HFF-Myc (cell line): ENCODE results near the gene GAGE2A.
"Not testable (repeated sequence)": the region's sequence is repeated elsewhere in the genome, so short reads cannot be mapped to it uniquely, and the experiment has no call there.

ENCODE experiments used
- DNase-seq: peaks from one replicate; pipeline ENCODE4 v3.0.0-alpha.2; 2011; ENCODE audit warnings: low read depth; ENCODE audit errors: extremely low read depth
- H3K4me3 ChIP-seq: replicated peaks from 2 replicates; pipeline ENCODE4 v1.5.1; 2011; ENCODE audit warnings: low read depth, mild to moderate bottlenecking, control low read depth, low read length
- CTCF ChIP-seq: IDR thresholded peaks from 2 replicates; pipeline ENCODE4 v1.5.1; 2012; ENCODE audit warnings: mild to moderate bottlenecking, low read depth, low read length, control low read depth; ENCODE audit errors: missing control alignments

GAGE2A gene

GRCh38 chrX:49589196-49589595, at the start of gene GAGE2A:
TSS of gene GAGE2A (plus strand) at chrX:49589496. CDS start at chrX:49590651, 1,155 bp downstream.
- H3K4me3 ChIP-seq, DNase-seq: not testable (repeated sequence)

- H3K4me3 ChIP-seq, DNase-seq: not testable (repeated sequence)
Observed at GRCh38 chrX:49541433-49541832, 47.9 kb upstream of the GAGE2A start, which contains the start of gene GAGE12D. TSS of gene GAGE12D (plus strand) at chrX:49541733. CDS start at chrX:49542888, 1,155 bp downstream.

- DNase-seq, H3K4me3 ChIP-seq: not testable (repeated sequence)
Observed at GRCh38 chrX:49550989-49551388, 38.3 kb upstream of the GAGE2A start, which contains the start of gene GAGE12E. TSS of gene GAGE12E (plus strand) at chrX:49551289. CDS start at chrX:49552444, 1,155 bp downstream.

- H3K4me3 ChIP-seq, DNase-seq: not testable (repeated sequence)
Observed at GRCh38 chrX:49560542-49560941, 28.8 kb upstream of the GAGE2A start, which contains the start of gene GAGE12F. TSS of gene GAGE12F (plus strand) at chrX:49560842. CDS start at chrX:49561997, 1,155 bp downstream.

GRCh38 chrX:49568728-49569127, 20.6 kb upstream of the GAGE2A start:
- not testable (repeated sequence) for H3K4me3 ChIP-seq, DNase-seq

- not testable (repeated sequence) for H3K4me3 ChIP-seq, DNase-seq
Observed at GRCh38 chrX:49569152-49569551, 20.1 kb upstream of the GAGE2A start.

GRCh38 chrX:49570100-49570499, 19.2 kb upstream of the GAGE2A start, which contains the start of gene GAGE12G:
TSS of gene GAGE12G (plus strand) at chrX:49570400. CDS start at chrX:49571555, 1,155 bp downstream.
- not testable (repeated sequence) for H3K4me3 ChIP-seq, DNase-seq

GRCh38 chrX:49579649-49580048, 9.6 kb upstream of the GAGE2A start, which contains the start of gene GAGE12H:
TSS of gene GAGE12H (plus strand) at chrX:49579949. CDS start at chrX:49581104, 1,155 bp downstream.
- H3K4me3 ChIP-seq, DNase-seq: not testable (repeated sequence)

- H3K4me3 ChIP-seq, DNase-seq: not testable (repeated sequence)
Observed at GRCh38 chrX:49589769-49590478, 628 bp downstream of the GAGE2A start.

GRCh38 chrX:49590488-49590887, 1.2 kb downstream of the GAGE2A start:
- DNase-seq, H3K4me3 ChIP-seq: not testable (repeated sequence)

- H3K4me3 ChIP-seq, DNase-seq: not testable (repeated sequence)
Observed at GRCh38 chrX:49598720-49599119, 9.4 kb downstream of the GAGE2A start, which contains the start of gene GAGE1. TSS of gene GAGE1 (plus strand) at chrX:49599020. CDS start at chrX:49600175, 1,155 bp downstream.

- DNase-seq, result no peak
- H3K4me3 ChIP-seq, result no peak overlapping the region
- no peak for TF ChIP-seq CTCF
Observed at GRCh38 chrX:49610718-49611310, 21.5 kb downstream of the GAGE2A start.

- no peak for DNase-seq
- TF ChIP-seq CTCF, result no peak
- no peak overlapping the region for H3K4me3 ChIP-seq
Observed at GRCh38 chrX:49618574-49618973, 29.3 kb downstream of the GAGE2A start.
